Ascending aorta (tissue), 2 donors: ENCODE data around the gene FBXO48. TPM values are rescaled to one million over a fixed set of nuclear protein-coding genes. Genes with fewer than 3 reads are reported as not detected.

Source experiments
- DNase-seq, 2 donors: peaks; one replicate each; pipeline ENCODE4 v3.0.0-alpha.2; 2019; ENCODE audit warnings: low spot score in 2 of 2
- H3K27ac ChIP-seq, 2 donors: fragments of 200-600 bp; sonication (generic); one replicate each; pipeline ENCODE4 v1.5.1; 2016 to 2017; ENCODE audit warnings: mild to moderate bottlenecking in 1 of 2
- H3K27me3 ChIP-seq: fragments of 200-600 bp; sonication (generic); one replicate; pipeline ENCODE4 v1.5.1; 2017
- H3K36me3 ChIP-seq, 2 donors: fragments of 200-600 bp; sonication (generic); one replicate each; pipeline ENCODE4 v1.5.1; 2016
- H3K4me1 ChIP-seq, 2 donors: fragments of 200-600 bp; sonication (generic); one replicate each; pipeline ENCODE4 v1.5.1; 2016 to 2017; ENCODE audit warnings: mild to moderate bottlenecking in 1 of 2
- H3K4me3 ChIP-seq, 2 donors: fragments of 200-600 bp; sonication (generic); one replicate each; pipeline ENCODE4 v1.5.1; 2016 to 2017; ENCODE audit warnings: mild to moderate bottlenecking in 1 of 2
- H3K9me3 ChIP-seq, 2 donors: fragments of 200-600 bp; sonication (generic); one replicate each; pipeline ENCODE4 v1.5.1; 2016
- intact Hi-C: fragments of 100-400 bp; cut with DNase I; formaldehyde crosslinking; loops from one replicate; pipeline ENCODE4 v1.15.1; 2023
- total RNA-seq: library from RNA; depleted of rRNA; stranded (reverse); fragments of >200 nt; gene quantifications from one replicate; pipeline ENCODE4 v1.1.0, GENCODE V29; 2016
- TF ChIP-seq, protein P1 (sequence below), 3 experiments: fragments of 200-600 bp in 2 of 3; fragments of 450-650 bp in 1 of 3; sonication (generic) in 2 of 3; IDR thresholded peaks; one replicate each; pipeline ENCODE4 v1.5.1; 2016 to 2019; ENCODE audit warnings: antibody characterized with exemption in 3 of 3, mild to moderate bottlenecking in 1 of 3, moderate library complexity in 1 of 3

Gene FBXO48
- total RNA-seq, 1 donor from 2014 or later: 1.2 TPM

DNA sequence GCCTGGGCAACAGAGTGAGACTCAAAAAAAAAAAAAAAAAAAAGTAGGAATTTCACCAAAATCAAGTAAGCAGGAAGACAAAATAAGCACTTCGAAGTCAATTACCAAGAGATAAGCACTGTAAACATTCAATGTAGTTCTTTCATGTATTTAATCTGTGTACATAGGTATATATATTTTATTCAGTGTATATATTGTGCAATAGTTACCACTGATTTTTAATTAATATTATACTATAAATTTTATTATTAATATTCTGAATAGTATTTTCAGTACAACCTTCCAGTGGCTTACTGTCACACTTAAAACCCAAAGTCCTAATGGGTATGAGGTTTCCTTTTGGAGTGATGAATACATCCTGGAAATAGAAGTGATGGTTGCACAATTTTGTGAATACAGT is 9.4 kb upstream of the FBXO48 start:
- no peak for DNase-seq
- Histone ChIP-seq H3K27me3 (no peaks in the 10 kb centered on the region), H3K27ac (no peak overlapping the region), H3K4me1 (no peaks in the 10 kb centered on the region), H3K4me3 (no peak overlapping the region), H3K36me3 (no peaks in the 10 kb centered on the region), H3K9me3 (no peaks in the 10 kb centered on the region)
- TF ChIP-seq, protein P1, sequence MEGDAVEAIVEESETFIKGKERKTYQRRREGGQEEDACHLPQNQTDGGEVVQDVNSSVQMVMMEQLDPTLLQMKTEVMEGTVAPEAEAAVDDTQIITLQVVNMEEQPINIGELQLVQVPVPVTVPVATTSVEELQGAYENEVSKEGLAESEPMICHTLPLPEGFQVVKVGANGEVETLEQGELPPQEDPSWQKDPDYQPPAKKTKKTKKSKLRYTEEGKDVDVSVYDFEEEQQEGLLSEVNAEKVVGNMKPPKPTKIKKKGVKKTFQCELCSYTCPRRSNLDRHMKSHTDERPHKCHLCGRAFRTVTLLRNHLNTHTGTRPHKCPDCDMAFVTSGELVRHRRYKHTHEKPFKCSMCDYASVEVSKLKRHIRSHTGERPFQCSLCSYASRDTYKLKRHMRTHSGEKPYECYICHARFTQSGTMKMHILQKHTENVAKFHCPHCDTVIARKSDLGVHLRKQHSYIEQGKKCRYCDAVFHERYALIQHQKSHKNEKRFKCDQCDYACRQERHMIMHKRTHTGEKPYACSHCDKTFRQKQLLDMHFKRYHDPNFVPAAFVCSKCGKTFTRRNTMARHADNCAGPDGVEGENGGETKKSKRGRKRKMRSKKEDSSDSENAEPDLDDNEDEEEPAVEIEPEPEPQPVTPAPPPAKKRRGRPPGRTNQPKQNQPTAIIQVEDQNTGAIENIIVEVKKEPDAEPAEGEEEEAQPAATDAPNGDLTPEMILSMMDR (IDR thresholded peaks at IDR 0.05): no peak
- intact Hi-C loops: no loop called here

DNA sequence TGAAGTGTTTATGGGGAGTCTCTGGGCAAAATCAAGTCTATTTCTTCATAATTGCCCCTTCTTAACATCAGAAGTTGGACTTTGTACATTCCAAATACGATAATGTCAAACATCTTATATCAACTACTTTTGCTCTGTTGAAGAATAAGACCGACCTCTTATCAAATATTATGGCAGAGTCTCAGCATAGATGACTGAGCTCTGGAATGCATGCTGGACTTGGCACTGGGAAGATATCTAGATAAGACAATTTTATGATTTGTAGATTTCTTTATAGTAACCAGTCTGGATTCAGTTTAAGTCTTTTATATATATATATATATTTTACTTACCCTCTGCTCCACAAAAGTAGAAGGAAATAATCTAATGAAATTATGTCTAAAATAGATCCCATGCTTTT is 8.5 kb upstream of the FBXO48 start:
- no peak for DNase-seq
- Histone ChIP-seq H3K4me3 (no peak overlapping the region), H3K27ac (no peak overlapping the region), H3K9me3 (no peaks in the 10 kb centered on the region), H3K27me3 (no peaks in the 10 kb centered on the region), H3K4me1 (no peaks in the 10 kb centered on the region), H3K36me3 (no peaks in the 10 kb centered on the region)
- intact Hi-C loops: no loop called here
- TF ChIP-seq, protein P1 (IDR thresholded peaks at IDR 0.05): no peak

DNA sequence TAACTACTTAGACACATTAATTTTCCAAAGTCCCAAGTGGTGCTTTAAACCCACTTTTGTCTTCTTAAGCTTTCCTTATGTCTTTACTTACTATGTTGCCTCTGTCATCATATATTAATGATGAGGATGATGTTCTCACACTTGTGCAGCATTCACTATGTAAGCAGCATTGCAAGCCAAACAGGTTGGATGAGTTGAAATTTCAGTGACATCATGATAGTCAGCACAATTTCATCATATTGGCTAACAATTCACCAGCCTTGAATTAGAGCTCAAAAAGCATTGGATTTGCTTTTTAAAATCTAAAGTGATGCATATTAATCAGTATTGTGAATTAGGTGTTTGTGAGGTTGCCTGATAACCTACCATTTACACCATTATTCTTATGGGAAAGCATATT is 8.0 kb upstream of the FBXO48 start:
- TF ChIP-seq, protein P1 (IDR thresholded peaks at IDR 0.05): no peak

DNA sequence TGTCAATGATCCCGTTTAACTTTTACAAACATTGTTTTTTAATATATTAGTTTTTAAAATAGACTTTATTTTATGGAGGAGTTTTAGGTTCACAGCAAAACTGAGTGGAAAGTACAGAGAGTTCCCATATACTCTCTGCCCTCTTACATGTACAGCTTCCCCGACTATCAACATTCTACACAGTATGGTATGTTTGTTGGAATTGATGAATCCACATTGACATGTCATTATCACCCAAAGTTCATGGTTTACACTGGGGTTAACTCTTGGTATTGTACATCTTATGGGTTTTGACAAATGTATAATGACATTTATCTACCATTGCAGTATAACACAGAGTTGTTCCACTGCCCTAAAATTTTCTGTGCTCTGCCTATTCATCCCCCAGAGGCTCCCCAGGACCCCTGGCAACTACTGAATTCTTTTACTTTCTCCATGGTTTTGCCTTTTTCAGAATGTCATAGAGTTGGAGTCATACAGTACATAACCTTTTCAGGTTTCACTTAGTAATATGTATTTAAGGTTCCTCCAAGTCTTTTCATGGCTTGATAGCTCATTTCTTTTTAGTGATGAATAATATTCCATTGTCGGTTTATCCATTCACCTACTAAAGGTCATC is 5.8 kb upstream of the FBXO48 start:
- Histone ChIP-seq H3K9me3 (no peaks in the 10 kb centered on the region), H3K4me1 (no peaks in the 10 kb centered on the region), H3K36me3 (no peaks in the 10 kb centered on the region), H3K4me3 (no peak overlapping the region), H3K27ac (no peak overlapping the region), H3K27me3 (no peaks in the 10 kb centered on the region)
- no peak for DNase-seq
- intact Hi-C loops: no loop called here
- TF ChIP-seq, protein P1 (IDR thresholded peaks at IDR 0.05): no peak

More for the DNA sequence above, 8.0 kb upstream of the FBXO48 start:
- H3K9me3 ChIP-seq: no peaks in the 10 kb centered on the region
- no peak overlapping the region for H3K4me3 ChIP-seq
- DNase-seq: no peak
- H3K4me1 ChIP-seq: no peaks in the 10 kb centered on the region
- H3K27me3 ChIP-seq: no peaks in the 10 kb centered on the region
- H3K27ac ChIP-seq: no peak overlapping the region
- no peaks in the 10 kb centered on the region for H3K36me3 ChIP-seq
- intact Hi-C loops: no loop called here

DNA sequence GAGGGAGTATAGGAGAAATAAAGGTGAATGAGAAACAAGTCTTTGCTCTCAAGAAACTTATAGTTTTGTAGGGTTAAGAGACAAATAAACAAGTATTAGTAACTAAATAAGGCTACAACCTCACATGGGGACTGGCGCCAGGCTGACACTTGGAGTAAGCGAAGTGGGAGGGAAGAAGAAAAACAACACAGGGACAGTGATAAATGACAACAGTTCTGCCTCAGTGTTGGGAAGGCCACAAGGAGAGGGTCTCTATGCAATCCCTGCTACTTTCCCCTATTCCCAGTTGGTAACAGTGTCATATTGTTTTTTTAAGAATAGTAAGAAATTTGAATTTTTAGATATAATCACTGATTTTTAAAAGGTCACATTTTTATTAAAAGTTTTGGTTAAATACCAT is 4.3 kb upstream of the FBXO48 start:
- H3K27ac ChIP-seq: no peak overlapping the region
- H3K27me3 ChIP-seq: no peaks in the 10 kb centered on the region
- H3K9me3 ChIP-seq: no peaks in the 10 kb centered on the region
- intact Hi-C loops: no loop called here
- H3K4me1 ChIP-seq: no peaks in the 10 kb centered on the region
- no peaks in the 10 kb centered on the region for H3K36me3 ChIP-seq
- H3K4me3 ChIP-seq: no peak overlapping the region
- TF ChIP-seq, protein P1 (IDR thresholded peaks at IDR 0.05): no peak
- DNase-seq: no peak

DNA sequence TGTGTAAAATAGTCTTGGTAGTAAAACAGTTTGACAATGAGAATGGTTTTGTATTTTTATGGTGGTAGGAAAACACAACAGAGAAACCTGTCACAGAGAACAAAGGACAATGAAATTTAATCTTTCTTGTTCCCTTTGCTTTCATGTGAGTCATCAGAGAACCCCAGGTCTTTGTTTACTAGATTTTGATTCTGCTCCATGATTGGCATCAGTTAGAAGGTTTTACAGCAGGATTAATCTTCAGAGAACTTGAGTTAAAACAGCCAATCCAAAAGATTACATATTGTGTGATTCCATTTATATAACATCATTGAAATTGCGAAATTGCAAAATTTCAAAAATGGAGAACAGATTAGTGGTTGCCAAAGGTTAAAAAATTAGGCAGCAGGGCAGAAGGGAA is 2.8 kb upstream of the FBXO48 start:
- intact Hi-C loops: loop anchor here (10.0 kb wide), 1 partner anchor 1905 kb away; no protein-coding TSS in a partner anchor
- no peak for DNase-seq
- Histone ChIP-seq H3K4me1 (peaks cover 0 to 3% of the 10 kb centered on the region in 2 donors), H3K27ac (no peak overlapping the region), H3K4me3 (no peak overlapping the region), H3K36me3 (no peaks in the 10 kb centered on the region), H3K9me3 (no peaks in the 10 kb centered on the region), H3K27me3 (no peaks in the 10 kb centered on the region)
- TF ChIP-seq, protein P1 (IDR thresholded peaks at IDR 0.05): no peak
